ENCODE results near the gene BANP.

The BANP gene

GRCh38 chr16:88008840-88009239, 57.6 kb downstream of the BANP start:
- TF ChIP-seq CTCF (IDR thresholded peaks at IDR 0.05; ENCODE audit: low read depth, low read length) = no peak
- Histone ChIP-seq H3K27me3 (no peaks in the 10 kb centered on the region), H3K36me3 (peaks cover 15% of the 10 kb centered on the region), H3K9me3 (no peaks in the 10 kb centered on the region), H3K4me1 (no peaks in the 10 kb centered on the region), H3K4me3 (ENCODE audit: low read depth, low read length) (no peak overlapping the region)
- no peak for DNase-seq

GRCh38 chr16:88009563-88010342, 58.5 kb downstream of the BANP start:
- TF ChIP-seq CTCF (IDR thresholded peaks at IDR 0.05; ENCODE audit: low read depth, low read length) = no peak
- DNase-seq = no peak
- Histone ChIP-seq H3K36me3 (peaks cover 12% of the 10 kb centered on the region), H3K4me1 (no peaks in the 10 kb centered on the region), H3K4me3 (ENCODE audit: low read depth, low read length) (no peak overlapping the region), H3K27me3 (no peaks in the 10 kb centered on the region), H3K9me3 (no peaks in the 10 kb centered on the region)

GRCh38 chr16:88010343-88010967, 59.2 kb downstream of the BANP start:
- Histone ChIP-seq H3K9me3 (no peaks in the 10 kb centered on the region), H3K36me3 (peaks cover 12% of the 10 kb centered on the region), H3K4me3 (ENCODE audit: low read depth, low read length) (no peak overlapping the region), H3K27me3 (no peaks in the 10 kb centered on the region), H3K4me1 (no peaks in the 10 kb centered on the region)
- TF ChIP-seq CTCF (IDR thresholded peaks at IDR 0.05; ENCODE audit: low read depth, low read length) = no peak
- no peak for DNase-seq

- Histone ChIP-seq H3K4me3 (ENCODE audit: low read depth, low read length) (no peak overlapping the region), H3K36me3 (peaks cover 12% of the 10 kb centered on the region), H3K4me1 (no peaks in the 10 kb centered on the region), H3K27me3 (no peaks in the 10 kb centered on the region), H3K9me3 (no peaks in the 10 kb centered on the region)
- TF ChIP-seq CTCF (IDR thresholded peaks at IDR 0.05; ENCODE audit: low read depth, low read length) = no peak
- DNase-seq = no peak
These were observed 59.8 kb downstream of the BANP start for GRCh38 chr16:88010968-88011483.

- Histone ChIP-seq H3K9me3 (no peaks in the 10 kb centered on the region), H3K36me3 (peaks cover 7% of the 10 kb centered on the region), H3K4me3 (ENCODE audit: low read depth, low read length) (no peak overlapping the region), H3K4me1 (no peaks in the 10 kb centered on the region), H3K27me3 (no peaks in the 10 kb centered on the region)
- no peak for TF ChIP-seq CTCF (IDR thresholded peaks at IDR 0.05; ENCODE audit: low read depth, low read length)
- DNase-seq = no peak
These were observed 61.1 kb downstream of the BANP start for GRCh38 chr16:88012360-88012759.

GRCh38 chr16:88013091-88013609, 61.9 kb downstream of the BANP start:
- no peak for TF ChIP-seq CTCF (IDR thresholded peaks at IDR 0.05; ENCODE audit: low read depth, low read length)
- H3K9me3 ChIP-seq = no peaks in the 10 kb centered on the region
- H3K36me3 ChIP-seq = peaks cover 2% of the 10 kb centered on the region
- no peak overlapping the region for H3K4me3 ChIP-seq (ENCODE audit: low read depth, low read length)
- no peaks in the 10 kb centered on the region for H3K4me1 ChIP-seq
- DNase-seq = no peak
- no peaks in the 10 kb centered on the region for H3K27me3 ChIP-seq
